PFSK-1 (cell line): ENCODE results near the gene KSR2.

Experiments used
- POLR2AphosphoS5 ChIP-seq: IDR thresholded peaks from 2 replicates; pipeline ENCODE4 v1.6.1; 2012; ENCODE audit warnings: low read depth, mild to moderate bottlenecking, control low read depth, low read length, moderate library complexity
- REST ChIP-seq, 2 experiments: IDR thresholded peaks; 2 replicates each; pipeline versions ENCODE4 v1.6.1 to v1.8.0; 2011 to 2012; ENCODE audit warnings: low read depth in 2 of 2, low read length in 2 of 2, control low read depth in 1 of 2, inconsistent platforms in 1 of 2, mild to moderate bottlenecking in 1 of 2, moderate library complexity in 1 of 2; ENCODE audit not compliant: insufficient read depth in 1 of 2
- SIN3A ChIP-seq: IDR thresholded peaks from 2 replicates; pipeline ENCODE4 v1.6.1; 2012; ENCODE audit warnings: mild to moderate bottlenecking, low read length, moderate library complexity, borderline replicate concordance; ENCODE audit not compliant: insufficient read depth
- TAF1 ChIP-seq: IDR thresholded peaks from 2 replicates; pipeline ENCODE4 v1.6.1; 2012; ENCODE audit warnings: low read length, control low read depth, borderline replicate concordance; ENCODE audit not compliant: insufficient read depth

- TF ChIP-seq REST (IDR thresholded peaks at IDR 0.05; ENCODE audit: insufficient read depth in 1 of 2, low read depth in 2 of 2, low read length in 2 of 2) = no peak
- no peak for TF ChIP-seq POLR2AphosphoS5
- TF ChIP-seq SIN3A = no peak
- no peak for TF ChIP-seq TAF1
Measured at GRCh38 chr12:117718559-117718958, 250.2 kb downstream of the KSR2 start.
